Neuronal stem cell (in vitro differentiated cells): ENCODE data around the gene BCL2.

Source experiments
- DNase-seq: peaks from one replicate; pipeline ENCODE4 v3.0.0-alpha.2; 2013; ENCODE audit warnings: low spot score
- H2AFZ ChIP-seq: one replicate; pipeline ENCODE4 v1.6.1; 2013; ENCODE audit warnings: mild to moderate bottlenecking, low read length, inconsistent platforms
- H2AK5ac ChIP-seq: 2 replicates; pipeline ENCODE4 v1.6.1; 2013; ENCODE audit warnings: low read depth, mild to moderate bottlenecking, inconsistent platforms, low read length, moderate library complexity, mixed read lengths
- H2BK120ac ChIP-seq: 2 replicates; pipeline ENCODE4 v1.6.1; 2013; ENCODE audit warnings: low read depth, mild to moderate bottlenecking, inconsistent platforms, low read length, moderate library complexity, mixed read lengths
- H2BK12ac ChIP-seq: one replicate; pipeline ENCODE4 v1.6.1; 2013; ENCODE audit warnings: low read length, inconsistent platforms
- H2BK15ac ChIP-seq: 2 replicates; pipeline ENCODE4 v1.6.1; 2013; ENCODE audit warnings: mild to moderate bottlenecking, low read length, inconsistent platforms, mixed read lengths
- H2BK5ac ChIP-seq: one replicate; pipeline ENCODE4 v1.6.1; 2013; ENCODE audit warnings: inconsistent platforms, mild to moderate bottlenecking, low read length, moderate library complexity
- H3K14ac ChIP-seq: one replicate; pipeline ENCODE4 v1.6.1; 2013; ENCODE audit warnings: low read length, inconsistent platforms
- H3K18ac ChIP-seq: 2 replicates; pipeline ENCODE4 v1.6.1; 2013; ENCODE audit warnings: low read length, inconsistent platforms
- H3K23ac ChIP-seq: 2 replicates; pipeline ENCODE4 v1.6.1; 2013; ENCODE audit warnings: low read depth, mild to moderate bottlenecking, mixed read lengths, low read length, inconsistent platforms; ENCODE audit not compliant: poor library complexity
- H3K27ac ChIP-seq: replicated peaks from 3 replicates; pipeline ENCODE4 v1.5.1; 2013; ENCODE audit warnings: low read length, inconsistent platforms
- H3K27me3 ChIP-seq, 3 experiments: 2 replicates each; pipeline ENCODE4 v1.6.1; 2013; ENCODE audit warnings: low read length in 3 of 3, mild to moderate bottlenecking in 2 of 3, inconsistent platforms in 1 of 3, low read depth in 1 of 3, mixed read lengths in 1 of 3, moderate library complexity in 1 of 3; ENCODE audit not compliant: control insufficient read depth in 3 of 3, insufficient read depth in 3 of 3
- H3K36me3 ChIP-seq, 2 donors: replicated peaks in 1 of 2; 2 replicates each; pipeline ENCODE4 v1.6.1; 2013; ENCODE audit warnings: low read length in 2 of 2; ENCODE audit not compliant: control insufficient read depth in 2 of 2, insufficient read depth in 2 of 2
- H3K4ac ChIP-seq: 2 replicates; pipeline ENCODE4 v1.6.1; 2013; ENCODE audit warnings: inconsistent platforms, mild to moderate bottlenecking, low read length, moderate library complexity
- H3K4me1 ChIP-seq, 2 donors: 1 replicate in 1 of 2; 2 replicates in 1 of 2; pipeline ENCODE4 v1.6.1; 2013; ENCODE audit warnings: low read length in 2 of 2, low read depth in 1 of 2; ENCODE audit not compliant: control insufficient read depth in 2 of 2, insufficient read depth in 1 of 2
- H3K4me2 ChIP-seq: one replicate; pipeline ENCODE4 v1.6.1; 2013; ENCODE audit warnings: mild to moderate bottlenecking, low read length, inconsistent platforms; ENCODE audit not compliant: insufficient read depth, poor library complexity, severe bottlenecking
- H3K4me3 ChIP-seq, 2 donors: 2 replicates each; pipeline ENCODE4 v1.5.1; 2013; ENCODE audit warnings: low read length in 2 of 2, mild to moderate bottlenecking in 2 of 2, inconsistent platforms in 1 of 2, moderate library complexity in 1 of 2
- H3K79me1 ChIP-seq: one replicate; pipeline ENCODE4 v1.6.1; 2013; ENCODE audit warnings: low read depth, mild to moderate bottlenecking, inconsistent platforms, low read length, moderate library complexity
- H3K9ac ChIP-seq: one replicate; pipeline ENCODE4 v1.6.1; 2013; ENCODE audit warnings: mild to moderate bottlenecking, low read depth, low read length, inconsistent platforms; ENCODE audit not compliant: poor library complexity
- H3K9me3 ChIP-seq, 2 donors: replicated peaks in 1 of 2; 2 replicates each; pipeline versions ENCODE3 to v1.6.1; 2013; ENCODE audit warnings: low read length in 2 of 2, mild to moderate bottlenecking in 2 of 2, inconsistent platforms in 1 of 2, low read depth in 1 of 2, mixed read lengths in 1 of 2, moderate library complexity in 1 of 2; ENCODE audit not compliant: control insufficient read depth in 2 of 2, insufficient read depth in 1 of 2
- H4K8ac ChIP-seq: one replicate; pipeline ENCODE4 v1.6.1; 2013; ENCODE audit warnings: low read depth, mild to moderate bottlenecking, inconsistent platforms, low read length, moderate library complexity
- H4K91ac ChIP-seq: one replicate; pipeline ENCODE4 v1.6.1; 2013; ENCODE audit warnings: low read length, low read depth, mild to moderate bottlenecking, inconsistent platforms; ENCODE audit not compliant: poor library complexity
- WGBS, 2 donors: extraction: QIAGEN DNeasy Blood & Tissue Kit; methylation state at CpG; one replicate each; pipeline ENCODE4 v1.1.7; 2013; ENCODE audit warnings: missing lambda C conversion rate in 2 of 2, mixed read lengths in 1 of 2; ENCODE audit not compliant: insufficient read length in 2 of 2, insufficient replicate concordance in 1 of 2; ENCODE audit errors: extremely low coverage in 2 of 2; 5-methylcytosine and 5-hydroxymethylcytosine counted together

Gene BCL2

DNA sequence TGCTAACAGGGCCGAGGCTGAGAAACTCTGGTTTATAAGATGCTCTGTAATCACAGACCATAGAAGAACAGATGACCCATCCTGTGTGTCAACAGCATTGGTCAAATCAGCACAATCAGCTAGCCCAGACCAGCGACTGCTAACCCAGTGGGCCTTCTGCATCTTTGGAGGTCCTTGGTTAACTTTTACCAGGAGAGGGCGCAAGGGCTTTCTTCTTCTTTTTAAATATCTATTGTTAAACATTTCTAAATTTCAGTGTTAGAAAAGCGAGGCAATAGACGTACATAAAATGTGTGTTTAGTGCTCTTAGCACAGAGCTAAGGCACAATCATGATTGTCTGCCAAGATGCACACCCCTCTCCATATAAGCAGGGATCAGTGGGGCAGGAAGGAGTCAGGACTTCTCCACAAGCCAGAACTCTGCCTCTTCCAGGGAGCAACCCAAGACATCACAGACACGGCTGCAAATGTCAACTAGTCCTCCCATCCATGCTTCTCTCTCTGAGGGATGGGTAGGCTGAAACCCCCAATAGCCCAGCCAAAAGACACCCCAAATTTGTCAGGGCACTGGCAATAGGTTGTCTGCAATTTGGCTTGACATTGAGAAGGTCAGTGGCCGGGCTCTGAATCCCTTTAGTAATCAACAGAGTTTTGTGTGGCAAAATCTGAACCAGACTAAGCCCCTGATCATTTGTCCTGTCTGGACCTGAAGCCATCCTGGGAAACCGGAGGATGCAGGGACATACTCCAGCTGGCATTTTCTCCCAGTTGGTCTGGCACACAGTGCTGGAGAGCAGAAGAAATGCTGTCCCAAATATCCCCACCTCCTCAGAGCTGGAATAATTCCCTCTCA is 188.2 kb downstream of the BCL2 start:
- Histone ChIP-seq H3K36me3 (peaks cover 0 to 9% of the 10 kb centered on the region in 2 donors), H3K79me1 (no peaks in the 10 kb centered on the region), H3K4me3 (no peak overlapping the region), H3K27me3 (no peaks in the 10 kb centered on the region), H4K8ac (no peak overlapping the region), H2AFZ (no peak overlapping the region), H4K91ac (no peak overlapping the region), H3K18ac (no peak overlapping the region), H3K4ac (no peak overlapping the region), H2BK15ac (no peak overlapping the region), H2AK5ac (no peak overlapping the region), H2BK5ac (no peak overlapping the region), H3K23ac (no peak overlapping the region), H2BK12ac (no peak overlapping the region), H3K14ac (no peak overlapping the region), H3K4me1 (no peaks in the 10 kb centered on the region), H3K9me3 (peaks cover 0 to 3% of the 10 kb centered on the region in 2 donors), H3K4me2 (no peak overlapping the region), H3K27ac (no peak overlapping the region), H2BK120ac (no peak overlapping the region), H3K9ac (no peak overlapping the region)
- DNase-seq = peak; percentile 43
- no CpG with 5 or more reads among the region's 8 CpGs for WGBS, 2 donors

DNA sequence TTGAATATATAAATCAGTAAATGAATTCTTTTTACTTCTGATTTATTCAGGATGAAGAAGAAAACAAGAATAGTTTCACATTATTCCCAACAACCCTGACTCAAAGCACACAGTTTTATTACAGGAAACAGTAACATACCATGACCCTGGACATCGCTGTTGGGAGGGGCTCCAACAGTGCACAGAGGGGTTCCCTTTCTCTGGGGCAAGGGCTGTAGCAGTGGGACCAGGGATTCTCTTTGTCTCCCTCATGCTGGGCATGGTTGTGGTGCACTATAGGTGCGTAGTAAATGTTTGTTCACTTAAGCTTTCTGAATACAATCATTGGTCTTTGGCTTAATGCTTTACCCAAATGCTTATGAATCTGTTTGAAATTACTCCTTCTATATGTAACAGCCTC is 189.4 kb downstream of the BCL2 start:
- no CpG with 5 or more reads among the region's 2 CpGs for WGBS, 2 donors
- H2AK5ac ChIP-seq = no peak overlapping the region
- no peak overlapping the region for H2BK5ac ChIP-seq
- H4K91ac ChIP-seq = no peak overlapping the region
- no peak overlapping the region for H3K4ac ChIP-seq
- no peaks in the 10 kb centered on the region for H3K27me3 ChIP-seq
- no peak overlapping the region for H3K4me2 ChIP-seq
- no peak for DNase-seq
- H3K9me3 ChIP-seq = peaks cover 0 to 3% of the 10 kb centered on the region in 2 donors
- H3K79me1 ChIP-seq = no peaks in the 10 kb centered on the region
- no peak overlapping the region for H3K9ac ChIP-seq
- H3K36me3 ChIP-seq = peaks cover 0 to 9% of the 10 kb centered on the region in 2 donors
- H2BK15ac ChIP-seq = no peak overlapping the region
- H4K8ac ChIP-seq = no peak overlapping the region
- no peak overlapping the region for H3K14ac ChIP-seq
- H3K18ac ChIP-seq = no peak overlapping the region
- H3K4me1 ChIP-seq = no peaks in the 10 kb centered on the region
- no peak overlapping the region for H2BK12ac ChIP-seq
- H3K27ac ChIP-seq = no peak overlapping the region
- no peak overlapping the region for H2BK120ac ChIP-seq
- H3K4me3 ChIP-seq = no peak overlapping the region
- H3K23ac ChIP-seq = no peak overlapping the region
- no peak overlapping the region for H2AFZ ChIP-seq

DNA sequence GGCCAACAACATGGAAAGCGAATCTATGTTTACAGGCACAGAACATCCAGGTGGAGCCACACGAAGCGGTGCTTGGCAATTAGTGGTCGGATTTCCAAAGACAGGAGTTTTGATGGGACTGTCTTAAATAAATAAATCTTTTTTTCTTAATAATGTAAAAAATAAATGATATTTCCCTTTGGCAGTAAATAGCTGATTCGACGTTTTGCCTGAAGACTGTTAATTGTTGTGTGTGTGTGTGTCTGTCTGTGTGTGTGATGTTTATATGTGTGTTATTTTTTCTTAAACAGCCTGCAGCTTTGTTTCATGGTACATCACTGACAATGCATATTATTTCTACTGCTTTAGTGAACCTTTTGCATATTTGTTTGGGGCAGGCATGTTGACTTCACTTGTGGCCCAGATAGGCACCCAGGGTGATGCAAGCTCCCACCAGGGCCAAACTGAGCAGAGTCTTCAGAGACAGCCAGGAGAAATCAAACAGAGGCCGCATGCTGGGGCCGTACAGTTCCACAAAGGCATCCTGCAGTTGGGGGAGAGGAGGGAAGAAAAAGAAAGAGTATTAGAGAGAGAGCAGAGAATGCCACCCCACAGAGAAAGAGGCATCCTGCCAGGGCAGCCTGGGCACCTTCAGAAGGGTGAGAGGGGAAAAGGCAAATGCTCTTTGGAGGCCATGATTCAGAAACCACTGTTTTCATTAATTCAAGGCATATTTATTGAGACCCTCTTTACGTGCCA is 191.2 kb downstream of the BCL2 start:
- Histone ChIP-seq H3K14ac (no peak overlapping the region), H2BK12ac (no peak overlapping the region), H3K18ac (no peak overlapping the region), H4K8ac (no peak overlapping the region), H3K4me1 (no peaks in the 10 kb centered on the region), H3K4ac (no peak overlapping the region), H2BK15ac (no peak overlapping the region), H2AFZ (no peak overlapping the region), H3K9ac (no peak overlapping the region), H3K4me2 (no peak overlapping the region), H3K27ac (no peak overlapping the region), H2BK5ac (no peak overlapping the region), H4K91ac (no peak overlapping the region), H3K4me3 (no peak overlapping the region), H3K9me3 (peaks cover 0 to 3% of the 10 kb centered on the region in 2 donors), H3K23ac (no peak overlapping the region), H2BK120ac (no peak overlapping the region), H3K27me3 (no peaks in the 10 kb centered on the region), H3K36me3 (peaks cover 0 to 9% of the 10 kb centered on the region in 2 donors), H2AK5ac (no peak overlapping the region), H3K79me1 (no peaks in the 10 kb centered on the region)
- no CpG with 5 or more reads among the region's 9 CpGs for WGBS, 2 donors
- no peak for DNase-seq
